GM19238 (cell line): Measurements from ENCODE around the gene ARFIP2.

ENCODE experiments used
- DNase-seq: peaks from one replicate; pipeline ENCODE4 v3.0.0; 2011; ENCODE audit warnings: low spot score; ENCODE audit not compliant: insufficient read length

The ARFIP2 gene

GRCh38 chr11:6482441-6482840 lies 1.3 kb upstream of the ARFIP2 start:
- no peak for DNase-seq

- no peak for DNase-seq
These were observed 769 bp upstream of the ARFIP2 start for GRCh38 chr11:6481924-6482275.

- DNase-seq = no peak
These were observed 724 bp downstream of the ARFIP2 start for GRCh38 chr11:6480299-6480914.

GRCh38 chr11:6476571-6476970 lies 4.6 kb downstream of the ARFIP2 start:
- no peak for DNase-seq

GRCh38 chr11:6475936-6476335 lies 5.2 kb downstream of the ARFIP2 start:
- DNase-seq = no peak

- DNase-seq = no peak
These were observed 6.2 kb downstream of the ARFIP2 start for GRCh38 chr11:6474806-6475500.

- DNase-seq = no peak
These were observed 6.7 kb downstream of the ARFIP2 start for GRCh38 chr11:6474413-6474792.

GRCh38 chr11:6473451-6474412 lies 7.4 kb downstream of the ARFIP2 start, which contains the start of gene TRIM3:
TRIM3 (minus strand) TSS chr11:6473941; CDS start chr11:6465695, 8,246 bp downstream.
- peak; percentile 82 for DNase-seq

GRCh38 chr11:6472934-6473333 lies 8.2 kb downstream of the ARFIP2 start:
- no peak for DNase-seq

- DNase-seq = no peak
These were observed 11.5 kb downstream of the ARFIP2 start for GRCh38 chr11:6469599-6469998.

- DNase-seq = peak; percentile 75
These were observed 12.2 kb downstream of the ARFIP2 start for GRCh38 chr11:6468712-6469495.

- DNase-seq = no peak
These were observed 22.1 kb downstream of the ARFIP2 start for GRCh38 chr11:6459099-6459450.

- DNase-seq = no peak
These were observed 22.6 kb downstream of the ARFIP2 start for GRCh38 chr11:6458352-6459098.

- DNase-seq = no peak
These were observed 23.4 kb downstream of the ARFIP2 start for GRCh38 chr11:6457581-6458320.

- DNase-seq = no peak
These were observed 24.6 kb downstream of the ARFIP2 start for GRCh38 chr11:6456361-6457073.

- no peak for DNase-seq
These were observed 26.1 kb downstream of the ARFIP2 start for GRCh38 chr11:6455070-6455469.

GRCh38 chr11:6453152-6453551 lies 28.0 kb downstream of the ARFIP2 start:
- no peak for DNase-seq

GRCh38 chr11:6452219-6452618 lies 28.9 kb downstream of the ARFIP2 start:
- DNase-seq = no peak

GRCh38 chr11:6448574-6448973 lies 32.6 kb downstream of the ARFIP2 start:
- no peak for DNase-seq
